GM12801 (cell line): ENCODE results near the gene SUMF1.

Experiments used
- CTCF ChIP-seq: IDR thresholded peaks from one replicate; pipeline ENCODE4 v1.5.1; 2011; ENCODE audit warnings: control low read depth; ENCODE audit not compliant: insufficient read length; ENCODE audit errors: extremely low read depth

SUMF1 gene

GRCh38 chr3:4356220-4356540 lies 110.9 kb downstream of the SUMF1 start:
- no peak for TF ChIP-seq CTCF

- TF ChIP-seq CTCF: no peak
These were observed 111.5 kb downstream of the SUMF1 start for GRCh38 chr3:4355401-4356219.

- no peak for TF ChIP-seq CTCF
These were observed 115.2 kb downstream of the SUMF1 start for GRCh38 chr3:4351872-4352271.

- TF ChIP-seq CTCF: no peak
These were observed 115.8 kb downstream of the SUMF1 start for GRCh38 chr3:4351164-4351855.

GRCh38 chr3:4350789-4351163 lies 116.3 kb downstream of the SUMF1 start:
- no peak for TF ChIP-seq CTCF

GRCh38 chr3:4343258-4343657 lies 123.8 kb downstream of the SUMF1 start:
- TF ChIP-seq CTCF: no peak

- no peak for TF ChIP-seq CTCF
These were observed 125.8 kb downstream of the SUMF1 start for GRCh38 chr3:4341336-4341675.
